ENCODE measurements around the gene ETDB.
"Not testable (repeated sequence)": the region's sequence is repeated elsewhere in the genome, so short reads cannot be mapped to it uniquely, and the experiment has no call there.

ETDB gene

DNA sequence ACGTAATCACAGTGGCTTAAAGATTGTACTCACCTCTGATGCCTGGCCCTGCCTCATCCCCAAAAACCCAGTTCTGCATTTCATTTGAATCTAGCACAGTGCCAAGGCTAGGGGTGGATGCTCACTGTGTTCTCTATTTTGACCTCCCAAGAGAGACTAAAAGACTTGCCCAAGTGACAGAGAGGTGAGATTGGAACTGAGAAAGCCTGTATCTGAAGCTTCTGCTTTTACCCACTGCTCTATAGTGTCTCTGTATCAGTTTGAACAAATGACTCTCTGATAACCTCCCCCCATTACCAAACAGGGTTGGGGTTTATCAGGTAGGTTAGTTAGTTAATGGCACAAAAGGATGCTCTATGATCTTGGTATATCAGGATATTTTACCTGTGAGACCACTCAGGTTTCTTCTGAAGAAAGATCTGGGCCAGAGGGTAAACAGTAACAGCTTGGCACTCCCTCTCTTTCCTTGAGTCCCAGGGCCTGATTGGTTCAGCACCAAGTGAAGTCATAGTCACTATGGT is at the start of gene ETDB:
Gene ETDB, minus strand, starts transcription at position 471 of the 521 bp plus-strand sequence. CDS start 1,265 bp downstream, outside the sequence.
- DNase-seq; H3K4me3 ChIP-seq (ENCODE audit: low read depth, low read length); in situ Hi-C loops (cut with HindIII; ENCODE audit: low pct_ligation_motif_present, low sequenced_read_pairs); H3K27ac ChIP-seq; H3K27me3 ChIP-seq (replicated peaks); H3K36me3 ChIP-seq (replicated peaks): not testable (repeated sequence)

DNA sequence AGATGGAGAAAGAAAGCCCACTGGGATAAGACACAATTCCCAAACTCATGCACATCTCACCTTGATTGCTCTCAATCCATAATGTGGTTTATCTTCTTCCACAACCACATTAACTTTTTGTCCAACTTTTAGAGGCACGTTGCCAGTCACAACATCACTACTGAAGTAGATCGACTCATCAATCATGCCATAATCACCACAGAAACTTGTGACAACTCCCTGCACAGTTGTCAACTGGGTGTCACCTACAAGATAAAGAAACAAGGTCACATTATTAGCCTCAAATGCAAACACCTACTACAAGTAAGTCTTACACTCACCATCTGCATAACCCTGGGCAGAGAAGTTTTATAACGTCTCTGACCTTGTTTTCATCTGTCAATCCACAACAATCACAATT is 49.2 kb upstream of the ETDB start:
- in situ Hi-C loops (cut with HindIII; ENCODE audit: low pct_ligation_motif_present, low sequenced_read_pairs); H3K27ac ChIP-seq; DNase-seq; H3K36me3 ChIP-seq (replicated peaks); H3K4me3 ChIP-seq (ENCODE audit: low read depth, low read length); H3K27me3 ChIP-seq (replicated peaks): not testable (repeated sequence)

DNA sequence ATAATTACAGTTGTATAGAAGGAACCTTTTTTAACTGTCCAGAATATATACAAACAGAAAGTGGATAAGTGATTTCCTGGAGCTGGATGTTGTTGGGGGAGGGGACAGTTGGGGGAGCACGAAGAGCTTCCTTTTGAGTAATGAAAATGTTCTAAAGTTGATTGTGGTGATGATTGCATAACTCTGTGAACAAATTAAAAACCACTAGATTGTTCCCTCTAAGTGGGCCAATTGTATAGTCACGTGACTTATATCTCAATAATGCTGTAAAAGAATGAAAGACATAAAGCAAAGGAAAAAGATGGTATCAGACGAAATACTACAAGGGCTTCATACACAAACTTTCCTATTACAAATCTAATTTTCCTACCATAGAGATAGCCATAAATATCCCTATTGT is 48.2 kb upstream of the ETDB start:
- no peak for DNase-seq
- no peaks in the 10 kb centered on the region for H3K36me3 ChIP-seq (replicated peaks)
- in situ Hi-C loops (cut with HindIII; ENCODE audit: low pct_ligation_motif_present, low sequenced_read_pairs): no loop called here
- H3K27me3 ChIP-seq (replicated peaks): no peaks in the 10 kb centered on the region
- no peak overlapping the region for H3K27ac ChIP-seq
- H3K4me3 ChIP-seq (ENCODE audit: low read depth, low read length): no peak overlapping the region
- TF ChIP-seq, protein P1, sequence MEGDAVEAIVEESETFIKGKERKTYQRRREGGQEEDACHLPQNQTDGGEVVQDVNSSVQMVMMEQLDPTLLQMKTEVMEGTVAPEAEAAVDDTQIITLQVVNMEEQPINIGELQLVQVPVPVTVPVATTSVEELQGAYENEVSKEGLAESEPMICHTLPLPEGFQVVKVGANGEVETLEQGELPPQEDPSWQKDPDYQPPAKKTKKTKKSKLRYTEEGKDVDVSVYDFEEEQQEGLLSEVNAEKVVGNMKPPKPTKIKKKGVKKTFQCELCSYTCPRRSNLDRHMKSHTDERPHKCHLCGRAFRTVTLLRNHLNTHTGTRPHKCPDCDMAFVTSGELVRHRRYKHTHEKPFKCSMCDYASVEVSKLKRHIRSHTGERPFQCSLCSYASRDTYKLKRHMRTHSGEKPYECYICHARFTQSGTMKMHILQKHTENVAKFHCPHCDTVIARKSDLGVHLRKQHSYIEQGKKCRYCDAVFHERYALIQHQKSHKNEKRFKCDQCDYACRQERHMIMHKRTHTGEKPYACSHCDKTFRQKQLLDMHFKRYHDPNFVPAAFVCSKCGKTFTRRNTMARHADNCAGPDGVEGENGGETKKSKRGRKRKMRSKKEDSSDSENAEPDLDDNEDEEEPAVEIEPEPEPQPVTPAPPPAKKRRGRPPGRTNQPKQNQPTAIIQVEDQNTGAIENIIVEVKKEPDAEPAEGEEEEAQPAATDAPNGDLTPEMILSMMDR (IDR thresholded peaks at IDR 0.05; ENCODE audit: low read depth, low read length, missing control alignments): no peak

DNA sequence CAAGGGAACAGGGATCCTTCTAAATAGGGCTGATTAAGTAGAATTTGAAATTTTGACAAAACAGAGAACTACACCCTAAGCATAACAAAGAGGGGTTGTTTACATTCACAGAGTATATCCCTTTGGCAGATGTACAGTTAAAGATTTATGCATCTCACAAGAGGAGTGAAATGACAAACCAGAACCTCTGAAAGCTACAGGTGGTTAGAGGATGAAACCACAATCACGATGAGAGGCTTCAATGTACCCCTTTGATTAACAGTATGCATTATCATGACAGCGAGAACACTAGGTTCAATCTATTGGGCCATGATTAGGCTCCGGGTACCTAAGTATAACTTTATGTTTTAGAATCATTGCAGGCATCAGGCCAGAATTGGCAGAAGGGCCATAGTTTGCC is 34.4 kb upstream of the ETDB start:
- DNase-seq; H3K4me3 ChIP-seq (ENCODE audit: low read depth, low read length); in situ Hi-C loops (cut with HindIII; ENCODE audit: low pct_ligation_motif_present, low sequenced_read_pairs): not testable (repeated sequence)

DNA sequence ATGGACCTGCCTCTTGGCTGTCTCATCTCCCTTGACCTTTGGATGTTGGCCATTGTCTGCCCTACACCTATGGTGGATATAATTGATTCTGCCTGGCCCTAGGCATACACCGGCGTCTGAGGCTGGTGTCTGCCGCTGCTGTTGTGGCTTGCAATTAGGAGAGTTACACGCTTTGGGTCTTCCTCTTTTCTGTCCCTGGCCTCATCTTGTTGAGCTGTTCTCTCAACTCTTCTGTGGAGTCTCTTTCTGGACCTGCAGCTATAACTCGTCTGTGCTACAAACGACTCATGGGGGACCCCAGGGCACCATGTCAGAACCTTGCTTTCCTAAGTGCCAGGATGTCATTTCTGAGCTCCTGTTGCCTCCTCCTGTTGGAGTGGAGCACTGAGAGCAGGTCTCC is 5.8 kb upstream of the ETDB start:
- DNase-seq; H3K4me3 ChIP-seq (ENCODE audit: low read depth, low read length); H3K27ac ChIP-seq; in situ Hi-C loops (cut with HindIII; ENCODE audit: low pct_ligation_motif_present, low sequenced_read_pairs); H3K27me3 ChIP-seq (replicated peaks); H3K36me3 ChIP-seq (replicated peaks): not testable (repeated sequence)

More for the DNA sequence above, 34.4 kb upstream of the ETDB start:
- not testable (repeated sequence) for H3K27me3 ChIP-seq (replicated peaks); H3K36me3 ChIP-seq (replicated peaks); H3K27ac ChIP-seq

DNA sequence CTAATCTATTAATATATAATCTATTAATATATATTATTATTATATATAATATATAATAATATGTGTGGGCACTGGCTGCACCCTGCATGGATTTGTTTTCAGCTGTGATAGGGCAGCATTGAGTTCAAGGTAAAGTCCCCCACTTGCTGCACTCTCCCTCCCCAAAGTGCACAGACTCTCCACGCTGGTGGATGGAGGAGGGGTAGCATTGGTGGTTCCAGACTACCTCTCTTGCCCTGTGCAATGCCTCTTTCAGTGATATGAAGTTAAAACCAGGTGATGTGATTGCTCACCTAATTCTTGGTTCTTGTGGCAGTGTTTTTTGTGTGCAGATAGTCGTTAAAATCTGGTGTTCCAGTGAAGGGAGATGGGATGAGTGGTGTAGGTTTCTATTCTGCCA is 4.3 kb downstream of the ETDB start:
- H3K27ac ChIP-seq; H3K4me3 ChIP-seq (ENCODE audit: low read depth, low read length); H3K27me3 ChIP-seq (replicated peaks); DNase-seq; H3K36me3 ChIP-seq (replicated peaks); in situ Hi-C loops (cut with HindIII; ENCODE audit: low pct_ligation_motif_present, low sequenced_read_pairs): not testable (repeated sequence)

DNA sequence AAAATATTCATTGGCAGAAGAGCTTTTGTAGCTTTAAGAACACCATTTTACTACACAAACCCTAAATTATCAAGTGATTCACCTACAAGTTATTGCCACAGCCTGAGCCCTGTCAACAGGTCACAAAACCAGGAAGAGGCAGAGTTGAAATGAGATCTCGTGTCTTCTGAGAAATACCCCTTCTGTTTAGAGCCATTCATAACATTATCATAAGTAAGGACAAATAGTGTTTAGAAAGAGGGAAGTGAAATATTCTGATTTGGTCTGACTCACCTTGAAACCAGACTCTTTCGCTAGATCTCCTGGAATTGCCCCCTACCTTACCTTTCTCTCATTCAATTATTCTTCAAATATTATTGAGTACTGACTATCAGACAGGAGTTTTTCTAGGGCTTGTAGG is 5.9 kb downstream of the ETDB start:
- no peak for DNase-seq
- in situ Hi-C loops (cut with HindIII; ENCODE audit: low pct_ligation_motif_present, low sequenced_read_pairs): no loop called here
- TF ChIP-seq, protein P1 (IDR thresholded peaks at IDR 0.05; ENCODE audit: low read depth, low read length, missing control alignments): no peak

DNA sequence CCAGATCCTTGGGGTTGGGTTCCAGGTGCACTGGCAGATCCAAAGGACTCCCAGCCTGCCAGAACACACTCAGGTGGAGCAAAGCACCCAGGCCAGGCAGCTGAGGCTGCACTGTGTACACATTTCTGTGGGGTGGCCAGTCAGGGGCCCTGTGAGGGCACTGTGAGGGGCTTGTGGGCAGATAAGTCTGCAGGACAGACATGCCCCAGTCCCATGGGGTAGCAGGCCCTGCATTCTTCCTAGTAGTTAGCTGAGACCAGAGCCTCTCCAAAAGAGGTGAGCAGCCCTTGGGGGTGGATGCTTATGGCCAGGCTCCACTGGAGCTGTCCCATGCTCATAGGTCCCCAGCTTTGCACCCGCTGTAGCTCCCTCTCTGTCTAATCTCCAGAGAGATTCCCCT is 7.6 kb downstream of the ETDB start:
- TF ChIP-seq, protein P1 (IDR thresholded peaks at IDR 0.05; ENCODE audit: low read depth, low read length, missing control alignments): no peak
- no peak overlapping the region for H3K27ac ChIP-seq
- H3K27me3 ChIP-seq (replicated peaks): no peaks in the 10 kb centered on the region
- H3K36me3 ChIP-seq (replicated peaks): no peaks in the 10 kb centered on the region
- H3K4me3 ChIP-seq (ENCODE audit: low read depth, low read length): no peak overlapping the region
- in situ Hi-C loops (cut with HindIII; ENCODE audit: low pct_ligation_motif_present, low sequenced_read_pairs): no loop called here
- DNase-seq: no peak

More for the DNA sequence above, 5.9 kb downstream of the ETDB start:
- H3K27me3 ChIP-seq (replicated peaks): no peaks in the 10 kb centered on the region
- H3K36me3 ChIP-seq (replicated peaks): no peaks in the 10 kb centered on the region
- H3K4me3 ChIP-seq (ENCODE audit: low read depth, low read length): no peak overlapping the region
- H3K27ac ChIP-seq: no peak overlapping the region
